Activated naive CD4-positive, alpha-beta T cell treated with anti-CD3 and anti-CD28 coated beads, Interleukin-2, amount 50 U/mL, for 24 hours (primary cell): ENCODE data around the gene NCK2.

Experiments used
- H3K27ac Mint-ChIP-seq: one replicate; pipeline ENCODE4 v1.8.0; 2021; ENCODE audit warnings: mild to moderate bottlenecking, mixed read lengths
- H3K27me3 Mint-ChIP-seq: one replicate; pipeline ENCODE4 v1.8.0; 2021; ENCODE audit warnings: mixed read lengths
- H3K36me3 Mint-ChIP-seq: one replicate; pipeline ENCODE4 v1.8.0; 2021; ENCODE audit warnings: mixed read lengths
- H3K4me1 Mint-ChIP-seq: one replicate; pipeline ENCODE4 v1.8.0; 2021; ENCODE audit warnings: mixed read lengths
- H3K4me3 Mint-ChIP-seq: one replicate; pipeline ENCODE4 v1.8.0; 2021; ENCODE audit warnings: mild to moderate bottlenecking, mixed read lengths
- H3K9me3 Mint-ChIP-seq: one replicate; pipeline ENCODE4 v1.8.0; 2021; ENCODE audit warnings: mixed read lengths

NCK2 gene

GRCh38 chr2:105874466-105874865 lies 129.8 kb downstream of the NCK2 start:
- Mint-ChIP-seq H3K27me3 (no peaks in the 10 kb centered on the region), H3K4me1 (peaks cover 97% of the 10 kb centered on the region), H3K4me3 (peak overlapping the region; percentile 23), H3K9me3 (no peaks in the 10 kb centered on the region), H3K36me3 (peaks cover 25% of the 10 kb centered on the region), H3K27ac (peak overlapping the region; percentile 89)

- H3K36me3 Mint-ChIP-seq: peaks cover 29% of the 10 kb centered on the region
- no peak overlapping the region for H3K4me3 Mint-ChIP-seq
- H3K4me1 Mint-ChIP-seq: peaks cover 94% of the 10 kb centered on the region
- H3K9me3 Mint-ChIP-seq: no peaks in the 10 kb centered on the region
- H3K27ac Mint-ChIP-seq: peak overlapping the region; percentile 76
- H3K27me3 Mint-ChIP-seq: no peaks in the 10 kb centered on the region
Observed at GRCh38 chr2:105875241-105875640, 130.5 kb downstream of the NCK2 start.

DNA sequence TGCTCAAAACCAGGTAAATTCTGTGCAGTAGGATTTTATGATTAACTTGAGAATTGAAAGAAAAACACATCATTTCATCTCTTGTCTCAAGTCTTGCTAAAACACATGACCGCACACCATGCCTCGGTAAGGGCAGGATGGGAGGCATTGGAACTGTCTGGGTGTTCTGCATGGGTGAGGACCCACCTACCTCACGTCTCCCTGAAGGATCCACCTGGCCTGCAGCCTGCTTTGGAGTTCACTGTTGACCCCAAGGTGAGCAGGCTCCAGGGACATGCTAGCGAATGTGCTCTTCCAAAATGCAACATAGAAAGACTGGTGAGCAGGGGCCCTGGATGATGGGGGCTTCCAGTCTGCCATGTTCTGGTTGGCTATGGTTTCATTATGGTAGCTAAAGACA lies 131.5 kb downstream of the NCK2 start:
- no peak overlapping the region for H3K4me3 Mint-ChIP-seq
- no peaks in the 10 kb centered on the region for H3K27me3 Mint-ChIP-seq
- peak overlapping the region; percentile 83 for H3K27ac Mint-ChIP-seq
- H3K36me3 Mint-ChIP-seq: peaks cover 28% of the 10 kb centered on the region
- peaks cover 87% of the 10 kb centered on the region for H3K4me1 Mint-ChIP-seq
- H3K9me3 Mint-ChIP-seq: no peaks in the 10 kb centered on the region

- Mint-ChIP-seq H3K9me3 (no peaks in the 10 kb centered on the region), H3K36me3 (peaks cover 26% of the 10 kb centered on the region), H3K27ac (peak overlapping the region; percentile 83), H3K4me3 (peak overlapping the region; percentile 47), H3K4me1 (peaks cover 82% of the 10 kb centered on the region), H3K27me3 (no peaks in the 10 kb centered on the region)
Observed at GRCh38 chr2:105877945-105878344, 133.2 kb downstream of the NCK2 start.

- H3K4me1 Mint-ChIP-seq: peaks cover 82% of the 10 kb centered on the region
- H3K4me3 Mint-ChIP-seq: no peak overlapping the region
- peak overlapping the region; percentile 82 for H3K27ac Mint-ChIP-seq
- no peaks in the 10 kb centered on the region for H3K9me3 Mint-ChIP-seq
- H3K27me3 Mint-ChIP-seq: no peaks in the 10 kb centered on the region
- peaks cover 26% of the 10 kb centered on the region for H3K36me3 Mint-ChIP-seq
Observed at GRCh38 chr2:105879106-105879802, 134.5 kb downstream of the NCK2 start.

GRCh38 chr2:105879803-105880300 lies 135.1 kb downstream of the NCK2 start:
- Mint-ChIP-seq H3K36me3 (peaks cover 28% of the 10 kb centered on the region), H3K4me3 (no peak overlapping the region), H3K27me3 (no peaks in the 10 kb centered on the region), H3K4me1 (peaks cover 83% of the 10 kb centered on the region), H3K9me3 (no peaks in the 10 kb centered on the region), H3K27ac (peak overlapping the region; percentile 82)

- Mint-ChIP-seq H3K4me3 (no peak overlapping the region), H3K4me1 (peaks cover 82% of the 10 kb centered on the region), H3K27ac (peak overlapping the region; percentile 44), H3K36me3 (peaks cover 29% of the 10 kb centered on the region), H3K9me3 (no peaks in the 10 kb centered on the region), H3K27me3 (no peaks in the 10 kb centered on the region)
Observed at GRCh38 chr2:105880637-105881036, 135.9 kb downstream of the NCK2 start.

- Mint-ChIP-seq H3K27me3 (no peaks in the 10 kb centered on the region), H3K27ac (peak overlapping the region; percentile 69)
Observed at GRCh38 chr2:105881286-105882136, 136.8 kb downstream of the NCK2 start.

DNA sequence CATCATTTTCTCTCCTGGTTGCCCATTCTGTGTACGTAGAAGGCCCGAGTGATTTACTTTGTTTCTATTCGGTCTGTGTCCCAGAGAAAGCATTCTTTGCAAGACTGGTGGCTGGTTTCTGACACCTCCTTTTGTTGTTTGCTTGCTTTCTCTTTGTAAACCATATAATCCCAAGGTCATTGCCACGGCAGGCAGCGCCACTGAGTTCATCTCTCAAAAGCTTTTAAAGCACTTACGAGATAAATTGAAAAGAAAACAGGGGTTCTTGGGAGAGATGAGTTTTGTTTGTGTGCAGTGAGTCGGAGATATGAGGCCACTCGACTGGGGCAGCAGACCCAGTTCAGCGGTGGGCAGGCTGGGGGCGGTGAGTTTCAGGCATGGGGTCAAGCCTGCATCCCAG lies 137.6 kb downstream of the NCK2 start:
- Mint-ChIP-seq H3K4me3 (no peak overlapping the region), H3K27me3 (no peaks in the 10 kb centered on the region), H3K9me3 (peaks cover under 1% of the 10 kb centered on the region), H3K4me1 (peaks cover 82% of the 10 kb centered on the region), H3K27ac (peak overlapping the region; percentile 69), H3K36me3 (peaks cover 41% of the 10 kb centered on the region)

More at GRCh38 chr2:105881286-105882136, 136.8 kb downstream of the NCK2 start:
- Mint-ChIP-seq H3K36me3 (peaks cover 32% of the 10 kb centered on the region), H3K4me3 (no peak overlapping the region), H3K4me1 (peaks cover 82% of the 10 kb centered on the region), H3K9me3 (no peaks in the 10 kb centered on the region)

DNA sequence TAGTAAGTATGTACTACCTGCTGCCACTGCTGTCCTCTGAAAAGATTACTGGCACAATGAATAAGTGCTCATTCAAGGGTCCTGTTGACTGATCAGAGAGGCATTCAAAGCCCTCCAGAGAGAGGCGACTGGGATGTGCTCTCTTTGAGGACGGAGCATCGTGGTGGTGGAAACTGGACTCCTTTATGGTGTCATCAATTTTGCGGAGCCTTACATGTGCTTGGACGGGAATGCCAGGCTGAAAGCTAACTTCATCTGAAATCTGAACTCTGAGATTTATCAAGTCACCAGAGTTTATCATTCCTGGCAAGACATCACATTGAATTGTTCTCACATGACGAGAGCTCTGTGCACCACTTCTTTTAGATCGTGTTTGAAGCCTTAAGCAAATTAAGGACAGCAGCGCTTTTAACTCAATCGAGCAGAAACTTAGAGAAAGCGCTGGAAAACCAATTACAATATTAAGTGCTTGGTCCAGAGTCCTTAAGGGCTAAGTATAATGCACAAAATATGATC lies 138.3 kb downstream of the NCK2 start:
- H3K4me3 Mint-ChIP-seq: no peak overlapping the region
- H3K36me3 Mint-ChIP-seq: peaks cover 45% of the 10 kb centered on the region
- H3K27ac Mint-ChIP-seq: peak overlapping the region; percentile 82
- peaks cover 6% of the 10 kb centered on the region for H3K9me3 Mint-ChIP-seq
- H3K27me3 Mint-ChIP-seq: no peaks in the 10 kb centered on the region
- peaks cover 82% of the 10 kb centered on the region for H3K4me1 Mint-ChIP-seq

GRCh38 chr2:105883911-105884694 lies 139.4 kb downstream of the NCK2 start:
- H3K4me1 Mint-ChIP-seq: peaks cover 81% of the 10 kb centered on the region
- H3K9me3 Mint-ChIP-seq: peaks cover 11% of the 10 kb centered on the region
- H3K36me3 Mint-ChIP-seq: peaks cover 44% of the 10 kb centered on the region
- H3K4me3 Mint-ChIP-seq: no peak overlapping the region
- H3K27me3 Mint-ChIP-seq: no peaks in the 10 kb centered on the region
- H3K27ac Mint-ChIP-seq: peak overlapping the region; percentile 90

- peaks cover 41% of the 10 kb centered on the region for H3K36me3 Mint-ChIP-seq
- peak overlapping the region; percentile 95 for H3K27ac Mint-ChIP-seq
- H3K27me3 Mint-ChIP-seq: no peaks in the 10 kb centered on the region
- peaks cover 11% of the 10 kb centered on the region for H3K9me3 Mint-ChIP-seq
- H3K4me3 Mint-ChIP-seq: peak overlapping the region; percentile 56
- H3K4me1 Mint-ChIP-seq: peaks cover 81% of the 10 kb centered on the region
Observed at GRCh38 chr2:105885456-105885855, 140.7 kb downstream of the NCK2 start.

DNA sequence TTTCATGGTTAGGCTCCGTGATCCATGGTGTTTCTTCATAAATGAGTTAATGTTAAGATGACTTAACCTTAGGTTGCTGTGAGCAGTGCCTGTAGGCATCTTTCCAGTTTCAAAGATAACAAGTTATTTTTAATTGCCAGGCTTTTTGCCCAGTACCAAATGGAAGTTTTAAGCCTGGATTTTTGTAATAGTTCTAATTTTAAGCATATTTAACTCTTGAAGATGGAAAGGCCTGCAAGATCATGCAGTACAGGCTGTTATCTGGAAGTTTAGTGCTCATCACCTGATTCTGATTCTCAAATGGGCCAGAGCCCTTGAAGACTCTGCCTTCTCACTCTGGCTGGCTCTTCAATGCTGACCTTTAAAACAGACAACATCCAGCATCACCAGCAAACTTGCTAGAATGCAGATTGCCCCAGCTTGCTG lies 141.3 kb downstream of the NCK2 start:
- Mint-ChIP-seq H3K4me3 (peak overlapping the region; percentile 56), H3K36me3 (peaks cover 40% of the 10 kb centered on the region), H3K4me1 (peaks cover 86% of the 10 kb centered on the region), H3K27ac (peak overlapping the region; percentile 95), H3K9me3 (peaks cover 11% of the 10 kb centered on the region), H3K27me3 (no peaks in the 10 kb centered on the region)

GRCh38 chr2:105886687-105887086 lies 142.0 kb downstream of the NCK2 start:
- H3K9me3 Mint-ChIP-seq: peaks cover 11% of the 10 kb centered on the region

GRCh38 chr2:105887256-105887655 lies 142.5 kb downstream of the NCK2 start:
- Mint-ChIP-seq H3K27me3 (no peaks in the 10 kb centered on the region), H3K36me3 (peaks cover 38% of the 10 kb centered on the region), H3K4me1 (peaks cover 88% of the 10 kb centered on the region), H3K27ac (peak overlapping the region; percentile 95), H3K9me3 (peaks cover 11% of the 10 kb centered on the region), H3K4me3 (peak overlapping the region; percentile 8)

More at GRCh38 chr2:105886687-105887086, 142.0 kb downstream of the NCK2 start:
- peaks cover 39% of the 10 kb centered on the region for H3K36me3 Mint-ChIP-seq
- H3K4me1 Mint-ChIP-seq: peaks cover 93% of the 10 kb centered on the region
- peak overlapping the region; percentile 95 for H3K27ac Mint-ChIP-seq
- H3K27me3 Mint-ChIP-seq: no peaks in the 10 kb centered on the region
- peak overlapping the region; percentile 13 for H3K4me3 Mint-ChIP-seq
